Medulla oblongata (tissue), 1 donor: ENCODE results near the gene IFIT1B.
A peak's percentile ranks its signal among the peaks of the same experiment; 100 is the strongest.

Experiments
- DNase-seq: peaks from one replicate; pipeline ENCODE4 v3.0.0-alpha.2; 2015; ENCODE audit errors: extremely low spot score

Gene IFIT1B

GRCh38 chr10:89413398-89413912 lies 35.6 kb downstream of the IFIT1B start:
- no peak for DNase-seq

GRCh38 chr10:89414146-89414878 lies 36.5 kb downstream of the IFIT1B start, which contains the start of gene IFIT5:
IFIT5 (plus strand) TSS chr10:89414568; CDS start chr10:89414799, 231 bp downstream.
- DNase-seq: peak; percentile 79

GRCh38 chr10:89414879-89415821 lies 37.3 kb downstream of the IFIT1B start:
- DNase-seq: peak; percentile 64

- no peak for DNase-seq
Observed at GRCh38 chr10:89416465-89416864, 38.6 kb downstream of the IFIT1B start.

- DNase-seq: no peak
Observed at GRCh38 chr10:89419548-89419947, 41.7 kb downstream of the IFIT1B start.

GRCh38 chr10:89421018-89421476 lies 43.2 kb downstream of the IFIT1B start:
- no peak for DNase-seq

GRCh38 chr10:89425000-89425399 lies 47.1 kb downstream of the IFIT1B start:
- DNase-seq: no peak

GRCh38 chr10:89426230-89426868 lies 48.5 kb downstream of the IFIT1B start:
- peak; percentile 75 for DNase-seq

GRCh38 chr10:89427629-89428028 lies 49.8 kb downstream of the IFIT1B start:
- DNase-seq: no peak

GRCh38 chr10:89428877-89429276 lies 51.0 kb downstream of the IFIT1B start:
- no peak for DNase-seq

GRCh38 chr10:89431977-89432376 lies 54.1 kb downstream of the IFIT1B start:
- DNase-seq: no peak
